GM12878 (cell line): ENCODE measurements around the gene ZNF816. TPM values are rescaled to one million over a fixed set of nuclear protein-coding genes. Genes with fewer than 3 reads are reported as not detected.
A peak's percentile ranks its signal among the peaks of the same experiment; 100 is the strongest.

Source experiments
- POLR2A ChIP-seq: IDR thresholded peaks from 2 replicates; pipeline ENCODE4 v1.6.1; 2011; ENCODE audit warnings: low read depth, mild to moderate bottlenecking, low read length
- TAF1 ChIP-seq: IDR thresholded peaks from 2 replicates; pipeline ENCODE4 v1.6.1; 2011; ENCODE audit warnings: mild to moderate bottlenecking, low read depth, low read length, borderline replicate concordance
- polyA plus RNA-seq, 11 experiments: library from polyadenylated mRNA; depleted of rRNA in 4 of 11; unstranded in 6 of 11; stranded (reverse) in 5 of 11; fragments of >200 nt; fragmentation: Nextera tagmentation in 4 of 11; fragmentation: Illumina TruSeq in 1 of 11; extraction: Ambion mirVana in 4 of 11; extraction: Trizol in 1 of 11; gene quantifications; 1 replicate in 1 of 11; 2 replicates in 10 of 11; pipeline versions ENCODE4 v1.2.1 to v1.2.3, GENCODE V29; 2011 to 2016; ENCODE audit warnings: inconsistent platforms in 2 of 11, missing spikeins in 2 of 11, low read depth in 1 of 11
- total RNA-seq, 4 experiments: library from RNA; depleted of rRNA in 3 of 4; stranded (reverse); fragments of >200 nt in 3 of 4; fragmentation: Illumina TruSeq in 1 of 4; extraction: Trizol in 1 of 4; gene quantifications; 2 replicates each; pipeline versions ENCODE4 v1.2.1 to v1.2.3, GENCODE V29; 2013 to 2021
- TF ChIP-seq, protein P1 (sequence below): fragments of 450-650 bp; IDR thresholded peaks from 2 replicates; pipeline ENCODE4 v1.6.1; 2014; ENCODE audit warnings: mild to moderate bottlenecking
- TF ChIP-seq, protein P2 (sequence below): IDR thresholded peaks from 2 replicates; pipeline ENCODE4 v1.6.1; 2012; ENCODE audit warnings: improper control_type of control experiment, low read depth, low read length; ENCODE audit not compliant: insufficient replicate concordance
- TF ChIP-seq, protein P3 (sequence below): fragments of 450-650 bp; IDR thresholded peaks from 2 replicates; pipeline ENCODE4 v1.6.1; 2018; ENCODE audit warnings: borderline replicate concordance, mild to moderate bottlenecking; ENCODE audit not compliant: partially characterized antibody
- TF ChIP-seq, protein P4 (sequence below): fragments of 450-650 bp; formaldehyde crosslinking; IDR thresholded peaks from 2 replicates; pipeline ENCODE4 v1.4.0; 2020; ENCODE audit warnings: mild to moderate bottlenecking, moderate library complexity
- TF ChIP-seq, protein P5 (sequence below): fragments of 450-650 bp; conservative IDR thresholded peaks from 2 replicates; pipeline ENCODE4 v1.6.1; 2017; ENCODE audit warnings: mild to moderate bottlenecking, moderate library complexity

Gene ZNF816
- total and polyA plus RNA-seq, 10 of the 15 experiments (the other 5 are each of a cell fraction or from before 2014, with no cell fraction given): 4.0 to 15.6 (median 7.5) TPM

DNA sequence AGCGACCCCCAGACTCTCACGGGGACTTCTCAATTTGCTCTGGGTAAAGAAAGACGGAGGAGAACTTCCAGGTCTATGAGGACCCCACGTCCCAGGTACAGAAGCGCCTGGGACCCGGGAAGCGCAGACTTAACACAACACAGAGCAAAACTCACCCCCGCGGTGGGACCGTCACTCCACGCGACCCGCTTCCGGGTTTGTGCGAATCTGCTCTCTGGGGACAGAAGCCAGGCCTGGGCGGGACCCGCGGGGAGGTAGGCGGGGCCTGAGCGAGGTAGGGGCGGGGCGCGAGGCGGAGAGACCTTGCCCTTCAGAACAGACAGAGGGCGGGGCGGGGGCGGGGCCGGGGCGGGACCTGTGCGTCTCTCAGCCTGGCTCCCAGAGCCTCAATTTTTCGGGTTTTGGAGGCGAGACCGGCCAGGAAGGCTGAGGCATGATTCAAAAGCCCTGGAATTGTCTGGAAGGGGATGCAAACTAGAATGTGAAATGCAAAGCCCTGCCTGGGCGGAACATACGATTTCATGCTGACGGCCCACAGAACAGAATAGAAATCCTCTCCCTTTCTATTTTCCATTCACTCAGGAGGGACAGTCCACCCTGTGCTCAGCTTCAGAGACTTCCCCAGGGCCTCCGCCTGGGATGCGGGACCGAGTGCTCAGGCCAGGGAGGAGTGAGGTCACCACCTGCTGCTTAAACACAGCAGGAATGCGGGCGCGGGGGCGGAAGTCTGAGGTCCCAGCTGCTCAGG lies 20.1 kb downstream of the ZNF816 start (continued):
- TF ChIP-seq, protein P1, sequence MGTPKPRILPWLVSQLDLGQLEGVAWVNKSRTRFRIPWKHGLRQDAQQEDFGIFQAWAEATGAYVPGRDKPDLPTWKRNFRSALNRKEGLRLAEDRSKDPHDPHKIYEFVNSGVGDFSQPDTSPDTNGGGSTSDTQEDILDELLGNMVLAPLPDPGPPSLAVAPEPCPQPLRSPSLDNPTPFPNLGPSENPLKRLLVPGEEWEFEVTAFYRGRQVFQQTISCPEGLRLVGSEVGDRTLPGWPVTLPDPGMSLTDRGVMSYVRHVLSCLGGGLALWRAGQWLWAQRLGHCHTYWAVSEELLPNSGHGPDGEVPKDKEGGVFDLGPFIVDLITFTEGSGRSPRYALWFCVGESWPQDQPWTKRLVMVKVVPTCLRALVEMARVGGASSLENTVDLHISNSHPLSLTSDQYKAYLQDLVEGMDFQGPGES: no peak
- TF ChIP-seq, protein P2, sequence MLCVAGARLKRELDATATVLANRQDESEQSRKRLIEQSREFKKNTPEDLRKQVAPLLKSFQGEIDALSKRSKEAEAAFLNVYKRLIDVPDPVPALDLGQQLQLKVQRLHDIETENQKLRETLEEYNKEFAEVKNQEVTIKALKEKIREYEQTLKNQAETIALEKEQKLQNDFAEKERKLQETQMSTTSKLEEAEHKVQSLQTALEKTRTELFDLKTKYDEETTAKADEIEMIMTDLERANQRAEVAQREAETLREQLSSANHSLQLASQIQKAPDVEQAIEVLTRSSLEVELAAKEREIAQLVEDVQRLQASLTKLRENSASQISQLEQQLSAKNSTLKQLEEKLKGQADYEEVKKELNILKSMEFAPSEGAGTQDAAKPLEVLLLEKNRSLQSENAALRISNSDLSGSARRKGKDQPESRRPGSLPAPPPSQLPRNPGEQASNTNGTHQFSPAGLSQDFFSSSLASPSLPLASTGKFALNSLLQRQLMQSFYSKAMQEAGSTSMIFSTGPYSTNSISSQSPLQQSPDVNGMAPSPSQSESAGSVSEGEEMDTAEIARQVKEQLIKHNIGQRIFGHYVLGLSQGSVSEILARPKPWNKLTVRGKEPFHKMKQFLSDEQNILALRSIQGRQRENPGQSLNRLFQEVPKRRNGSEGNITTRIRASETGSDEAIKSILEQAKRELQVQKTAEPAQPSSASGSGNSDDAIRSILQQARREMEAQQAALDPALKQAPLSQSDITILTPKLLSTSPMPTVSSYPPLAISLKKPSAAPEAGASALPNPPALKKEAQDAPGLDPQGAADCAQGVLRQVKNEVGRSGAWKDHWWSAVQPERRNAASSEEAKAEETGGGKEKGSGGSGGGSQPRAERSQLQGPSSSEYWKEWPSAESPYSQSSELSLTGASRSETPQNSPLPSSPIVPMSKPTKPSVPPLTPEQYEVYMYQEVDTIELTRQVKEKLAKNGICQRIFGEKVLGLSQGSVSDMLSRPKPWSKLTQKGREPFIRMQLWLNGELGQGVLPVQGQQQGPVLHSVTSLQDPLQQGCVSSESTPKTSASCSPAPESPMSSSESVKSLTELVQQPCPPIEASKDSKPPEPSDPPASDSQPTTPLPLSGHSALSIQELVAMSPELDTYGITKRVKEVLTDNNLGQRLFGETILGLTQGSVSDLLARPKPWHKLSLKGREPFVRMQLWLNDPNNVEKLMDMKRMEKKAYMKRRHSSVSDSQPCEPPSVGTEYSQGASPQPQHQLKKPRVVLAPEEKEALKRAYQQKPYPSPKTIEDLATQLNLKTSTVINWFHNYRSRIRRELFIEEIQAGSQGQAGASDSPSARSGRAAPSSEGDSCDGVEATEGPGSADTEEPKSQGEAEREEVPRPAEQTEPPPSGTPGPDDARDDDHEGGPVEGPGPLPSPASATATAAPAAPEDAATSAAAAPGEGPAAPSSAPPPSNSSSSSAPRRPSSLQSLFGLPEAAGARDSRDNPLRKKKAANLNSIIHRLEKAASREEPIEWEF: no peak
- peak; percentile 55; the same call in 1 of the 2 replicates for TF ChIP-seq TAF1
- TF ChIP-seq, protein P3, sequence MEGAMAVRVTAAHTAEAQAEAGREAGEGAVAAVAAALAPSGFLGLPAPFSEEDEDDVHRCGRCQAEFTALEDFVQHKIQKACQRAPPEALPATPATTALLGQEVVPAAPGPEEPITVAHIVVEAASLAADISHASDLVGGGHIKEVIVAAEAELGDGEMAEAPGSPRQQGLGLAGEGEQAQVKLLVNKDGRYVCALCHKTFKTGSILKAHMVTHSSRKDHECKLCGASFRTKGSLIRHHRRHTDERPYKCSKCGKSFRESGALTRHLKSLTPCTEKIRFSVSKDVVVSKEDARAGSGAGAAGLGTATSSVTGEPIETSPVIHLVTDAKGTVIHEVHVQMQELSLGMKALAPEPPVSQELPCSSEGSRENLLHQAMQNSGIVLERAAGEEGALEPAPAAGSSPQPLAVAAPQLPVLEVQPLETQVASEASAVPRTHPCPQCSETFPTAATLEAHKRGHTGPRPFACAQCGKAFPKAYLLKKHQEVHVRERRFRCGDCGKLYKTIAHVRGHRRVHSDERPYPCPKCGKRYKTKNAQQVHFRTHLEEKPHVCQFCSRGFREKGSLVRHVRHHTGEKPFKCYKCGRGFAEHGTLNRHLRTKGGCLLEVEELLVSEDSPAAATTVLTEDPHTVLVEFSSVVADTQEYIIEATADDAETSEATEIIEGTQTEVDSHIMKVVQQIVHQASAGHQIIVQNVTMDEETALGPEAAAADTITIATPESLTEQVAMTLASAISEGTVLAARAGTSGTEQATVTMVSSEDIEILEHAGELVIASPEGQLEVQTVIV: peak; percentile 73
- TF ChIP-seq, protein P4, sequence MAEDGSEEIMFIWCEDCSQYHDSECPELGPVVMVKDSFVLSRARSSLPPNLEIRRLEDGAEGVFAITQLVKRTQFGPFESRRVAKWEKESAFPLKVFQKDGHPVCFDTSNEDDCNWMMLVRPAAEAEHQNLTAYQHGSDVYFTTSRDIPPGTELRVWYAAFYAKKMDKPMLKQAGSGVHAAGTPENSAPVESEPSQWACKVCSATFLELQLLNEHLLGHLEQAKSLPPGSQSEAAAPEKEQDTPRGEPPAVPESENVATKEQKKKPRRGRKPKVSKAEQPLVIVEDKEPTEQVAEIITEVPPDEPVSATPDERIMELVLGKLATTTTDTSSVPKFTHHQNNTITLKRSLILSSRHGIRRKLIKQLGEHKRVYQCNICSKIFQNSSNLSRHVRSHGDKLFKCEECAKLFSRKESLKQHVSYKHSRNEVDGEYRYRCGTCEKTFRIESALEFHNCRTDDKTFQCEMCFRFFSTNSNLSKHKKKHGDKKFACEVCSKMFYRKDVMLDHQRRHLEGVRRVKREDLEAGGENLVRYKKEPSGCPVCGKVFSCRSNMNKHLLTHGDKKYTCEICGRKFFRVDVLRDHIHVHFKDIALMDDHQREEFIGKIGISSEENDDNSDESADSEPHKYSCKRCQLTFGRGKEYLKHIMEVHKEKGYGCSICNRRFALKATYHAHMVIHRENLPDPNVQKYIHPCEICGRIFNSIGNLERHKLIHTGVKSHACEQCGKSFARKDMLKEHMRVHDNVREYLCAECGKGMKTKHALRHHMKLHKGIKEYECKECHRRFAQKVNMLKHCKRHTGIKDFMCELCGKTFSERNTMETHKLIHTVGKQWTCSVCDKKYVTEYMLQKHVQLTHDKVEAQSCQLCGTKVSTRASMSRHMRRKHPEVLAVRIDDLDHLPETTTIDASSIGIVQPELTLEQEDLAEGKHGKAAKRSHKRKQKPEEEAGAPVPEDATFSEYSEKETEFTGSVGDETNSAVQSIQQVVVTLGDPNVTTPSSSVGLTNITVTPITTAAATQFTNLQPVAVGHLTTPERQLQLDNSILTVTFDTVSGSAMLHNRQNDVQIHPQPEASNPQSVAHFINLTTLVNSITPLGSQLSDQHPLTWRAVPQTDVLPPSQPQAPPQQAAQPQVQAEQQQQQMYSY: no peak
- TF ChIP-seq, protein P5, sequence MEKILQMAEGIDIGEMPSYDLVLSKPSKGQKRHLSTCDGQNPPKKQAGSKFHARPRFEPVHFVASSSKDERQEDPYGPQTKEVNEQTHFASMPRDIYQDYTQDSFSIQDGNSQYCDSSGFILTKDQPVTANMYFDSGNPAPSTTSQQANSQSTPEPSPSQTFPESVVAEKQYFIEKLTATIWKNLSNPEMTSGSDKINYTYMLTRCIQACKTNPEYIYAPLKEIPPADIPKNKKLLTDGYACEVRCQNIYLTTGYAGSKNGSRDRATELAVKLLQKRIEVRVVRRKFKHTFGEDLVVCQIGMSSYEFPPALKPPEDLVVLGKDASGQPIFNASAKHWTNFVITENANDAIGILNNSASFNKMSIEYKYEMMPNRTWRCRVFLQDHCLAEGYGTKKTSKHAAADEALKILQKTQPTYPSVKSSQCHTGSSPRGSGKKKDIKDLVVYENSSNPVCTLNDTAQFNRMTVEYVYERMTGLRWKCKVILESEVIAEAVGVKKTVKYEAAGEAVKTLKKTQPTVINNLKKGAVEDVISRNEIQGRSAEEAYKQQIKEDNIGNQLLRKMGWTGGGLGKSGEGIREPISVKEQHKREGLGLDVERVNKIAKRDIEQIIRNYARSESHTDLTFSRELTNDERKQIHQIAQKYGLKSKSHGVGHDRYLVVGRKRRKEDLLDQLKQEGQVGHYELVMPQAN: peak; percentile 69
- peak; percentile 87 for TF ChIP-seq POLR2A
